ENCODE results near the gene MBLAC2.

DNA sequence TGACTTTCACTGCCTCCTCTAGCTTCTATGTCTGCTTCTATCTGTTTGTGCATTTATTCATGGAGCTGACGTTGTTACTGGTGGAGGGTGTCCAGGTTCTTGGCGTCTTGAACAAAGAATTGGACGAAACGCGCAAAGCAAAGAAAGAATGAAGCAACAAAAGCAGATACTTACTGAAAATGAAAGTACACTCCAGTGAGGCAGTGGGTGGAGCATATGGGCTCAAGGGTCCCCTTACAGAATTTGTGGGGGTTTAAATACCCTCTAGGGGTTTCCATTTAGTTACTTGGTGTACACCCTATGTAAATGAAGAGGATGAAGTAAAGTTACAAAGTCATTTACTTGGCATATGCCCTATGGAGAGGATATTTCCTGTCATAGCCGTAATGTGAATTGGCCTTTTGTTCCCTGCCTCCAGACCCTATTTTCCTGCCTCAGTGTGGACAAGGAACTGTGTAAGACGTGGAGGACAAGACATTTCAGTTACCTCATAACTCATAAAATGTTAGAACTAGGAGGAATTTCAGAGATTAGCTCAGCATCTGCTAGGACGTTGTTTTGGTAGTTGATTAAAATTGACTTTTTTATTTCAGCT is 3.1 kb upstream of the MBLAC2 start:
- TF ChIP-seq, protein P1, sequence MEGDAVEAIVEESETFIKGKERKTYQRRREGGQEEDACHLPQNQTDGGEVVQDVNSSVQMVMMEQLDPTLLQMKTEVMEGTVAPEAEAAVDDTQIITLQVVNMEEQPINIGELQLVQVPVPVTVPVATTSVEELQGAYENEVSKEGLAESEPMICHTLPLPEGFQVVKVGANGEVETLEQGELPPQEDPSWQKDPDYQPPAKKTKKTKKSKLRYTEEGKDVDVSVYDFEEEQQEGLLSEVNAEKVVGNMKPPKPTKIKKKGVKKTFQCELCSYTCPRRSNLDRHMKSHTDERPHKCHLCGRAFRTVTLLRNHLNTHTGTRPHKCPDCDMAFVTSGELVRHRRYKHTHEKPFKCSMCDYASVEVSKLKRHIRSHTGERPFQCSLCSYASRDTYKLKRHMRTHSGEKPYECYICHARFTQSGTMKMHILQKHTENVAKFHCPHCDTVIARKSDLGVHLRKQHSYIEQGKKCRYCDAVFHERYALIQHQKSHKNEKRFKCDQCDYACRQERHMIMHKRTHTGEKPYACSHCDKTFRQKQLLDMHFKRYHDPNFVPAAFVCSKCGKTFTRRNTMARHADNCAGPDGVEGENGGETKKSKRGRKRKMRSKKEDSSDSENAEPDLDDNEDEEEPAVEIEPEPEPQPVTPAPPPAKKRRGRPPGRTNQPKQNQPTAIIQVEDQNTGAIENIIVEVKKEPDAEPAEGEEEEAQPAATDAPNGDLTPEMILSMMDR (IDR thresholded peaks at IDR 0.05; ENCODE audit: poor library complexity, severe bottlenecking), result no peak
- TF ChIP-seq, protein P2, sequence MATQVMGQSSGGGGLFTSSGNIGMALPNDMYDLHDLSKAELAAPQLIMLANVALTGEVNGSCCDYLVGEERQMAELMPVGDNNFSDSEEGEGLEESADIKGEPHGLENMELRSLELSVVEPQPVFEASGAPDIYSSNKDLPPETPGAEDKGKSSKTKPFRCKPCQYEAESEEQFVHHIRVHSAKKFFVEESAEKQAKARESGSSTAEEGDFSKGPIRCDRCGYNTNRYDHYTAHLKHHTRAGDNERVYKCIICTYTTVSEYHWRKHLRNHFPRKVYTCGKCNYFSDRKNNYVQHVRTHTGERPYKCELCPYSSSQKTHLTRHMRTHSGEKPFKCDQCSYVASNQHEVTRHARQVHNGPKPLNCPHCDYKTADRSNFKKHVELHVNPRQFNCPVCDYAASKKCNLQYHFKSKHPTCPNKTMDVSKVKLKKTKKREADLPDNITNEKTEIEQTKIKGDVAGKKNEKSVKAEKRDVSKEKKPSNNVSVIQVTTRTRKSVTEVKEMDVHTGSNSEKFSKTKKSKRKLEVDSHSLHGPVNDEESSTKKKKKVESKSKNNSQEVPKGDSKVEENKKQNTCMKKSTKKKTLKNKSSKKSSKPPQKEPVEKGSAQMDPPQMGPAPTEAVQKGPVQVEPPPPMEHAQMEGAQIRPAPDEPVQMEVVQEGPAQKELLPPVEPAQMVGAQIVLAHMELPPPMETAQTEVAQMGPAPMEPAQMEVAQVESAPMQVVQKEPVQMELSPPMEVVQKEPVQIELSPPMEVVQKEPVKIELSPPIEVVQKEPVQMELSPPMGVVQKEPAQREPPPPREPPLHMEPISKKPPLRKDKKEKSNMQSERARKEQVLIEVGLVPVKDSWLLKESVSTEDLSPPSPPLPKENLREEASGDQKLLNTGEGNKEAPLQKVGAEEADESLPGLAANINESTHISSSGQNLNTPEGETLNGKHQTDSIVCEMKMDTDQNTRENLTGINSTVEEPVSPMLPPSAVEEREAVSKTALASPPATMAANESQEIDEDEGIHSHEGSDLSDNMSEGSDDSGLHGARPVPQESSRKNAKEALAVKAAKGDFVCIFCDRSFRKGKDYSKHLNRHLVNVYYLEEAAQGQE (IDR thresholded peaks at IDR 0.05; ENCODE audit: borderline replicate concordance), result no peak
- no peak for TF ChIP-seq POLR2AphosphoS5 (IDR thresholded peaks at IDR 0.05)

All from neural cell (in vitro differentiated cells).